Activated T-cell treated with anti-CD3 and anti-CD28 coated beads for 1 hour (primary cell): ENCODE data around the gene OR13H1.
"Not testable (repeated sequence)": the region's sequence is repeated elsewhere in the genome, so short reads cannot be mapped to it uniquely, and the experiment has no call there.

Experiments used
- DNase-seq: peaks from one replicate; pipeline ENCODE4 v3.0.0-alpha.2; 2020; ENCODE audit warnings: low read depth

Gene OR13H1, protein sequence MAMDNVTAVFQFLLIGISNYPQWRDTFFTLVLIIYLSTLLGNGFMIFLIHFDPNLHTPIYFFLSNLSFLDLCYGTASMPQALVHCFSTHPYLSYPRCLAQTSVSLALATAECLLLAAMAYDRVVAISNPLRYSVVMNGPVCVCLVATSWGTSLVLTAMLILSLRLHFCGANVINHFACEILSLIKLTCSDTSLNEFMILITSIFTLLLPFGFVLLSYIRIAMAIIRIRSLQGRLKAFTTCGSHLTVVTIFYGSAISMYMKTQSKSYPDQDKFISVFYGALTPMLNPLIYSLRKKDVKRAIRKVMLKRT

DNA sequence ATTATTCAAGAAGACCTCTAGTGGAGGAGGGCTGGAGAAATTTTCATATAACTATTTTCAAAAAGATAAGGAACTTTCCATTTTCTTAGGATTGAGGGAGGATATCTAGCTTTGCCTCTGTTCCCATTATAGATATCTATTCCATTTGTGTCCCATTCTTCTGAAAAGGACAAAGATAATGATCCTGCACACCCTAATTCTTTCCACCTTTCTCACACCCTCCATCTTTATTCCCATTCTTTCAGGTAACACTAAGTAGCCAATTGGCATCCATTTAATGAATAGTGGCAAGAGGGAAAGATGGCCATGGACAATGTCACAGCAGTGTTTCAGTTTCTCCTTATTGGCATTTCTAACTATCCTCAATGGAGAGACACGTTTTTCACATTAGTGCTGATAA lies at the start of gene OR13H1:
TSS of gene OR13H1 (plus strand) at position 301 of the 400 bp plus-strand sequence. CDS start at position 301, 0 bp downstream.
- DNase-seq = no peak

DNA sequence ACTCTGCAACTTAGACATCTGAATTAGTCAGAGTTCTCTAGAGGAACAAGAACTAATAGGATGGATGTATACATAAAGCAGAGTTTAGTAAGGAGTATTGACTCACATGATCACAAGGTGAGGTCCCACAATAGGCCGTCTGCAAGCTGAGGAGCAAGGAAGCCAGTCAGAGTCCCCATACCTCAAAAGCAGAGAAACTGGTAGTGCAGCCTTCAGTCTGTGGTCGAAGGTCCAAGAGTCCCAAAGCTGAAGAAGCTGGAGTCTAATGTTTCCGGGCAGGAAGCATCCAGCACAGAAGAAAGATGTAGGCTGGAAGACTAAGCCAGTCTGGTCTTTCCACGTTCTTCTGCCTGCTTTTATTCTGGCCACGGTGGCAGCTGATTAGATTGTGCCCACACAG lies 42.3 kb upstream of the OR13H1 start:
- not testable (repeated sequence) for DNase-seq

DNA sequence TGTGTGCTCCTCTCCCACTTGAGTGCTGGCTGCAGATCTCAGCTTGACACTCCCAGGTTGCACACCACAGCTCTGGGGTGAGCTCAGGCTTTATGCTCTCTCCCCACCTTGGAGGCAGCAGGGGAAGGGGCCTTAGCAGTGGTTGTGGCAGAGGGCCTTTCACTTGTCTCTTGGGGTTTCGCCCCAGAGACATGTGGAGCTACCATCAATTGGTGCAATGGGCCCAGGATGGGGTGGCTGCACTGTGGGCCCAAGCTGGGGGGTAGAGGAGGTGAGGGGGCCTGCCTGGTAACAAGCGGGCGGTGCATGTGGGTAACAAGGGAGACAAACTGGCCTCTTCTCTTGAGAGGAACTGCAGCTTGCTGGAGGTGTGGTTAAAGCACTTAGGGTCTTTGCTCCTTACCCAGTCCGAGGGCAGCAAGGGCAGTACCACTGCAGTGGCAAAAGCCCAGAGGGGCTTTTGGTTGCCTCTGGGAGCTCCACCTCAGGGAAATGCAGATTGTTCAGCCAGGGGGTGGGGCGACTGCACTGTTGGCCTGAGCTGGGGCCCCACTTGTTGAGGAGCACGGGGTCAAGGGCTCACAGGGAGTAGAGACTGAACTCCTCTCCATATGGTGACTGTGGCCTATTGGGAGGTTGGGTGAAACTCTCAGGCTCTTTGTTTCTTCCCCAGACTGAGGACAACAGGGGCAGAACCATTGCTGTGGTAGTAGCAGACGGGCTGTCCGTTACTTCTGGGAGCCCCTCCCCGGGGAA lies 30.5 kb upstream of the OR13H1 start:
- DNase-seq = no peak

DNA sequence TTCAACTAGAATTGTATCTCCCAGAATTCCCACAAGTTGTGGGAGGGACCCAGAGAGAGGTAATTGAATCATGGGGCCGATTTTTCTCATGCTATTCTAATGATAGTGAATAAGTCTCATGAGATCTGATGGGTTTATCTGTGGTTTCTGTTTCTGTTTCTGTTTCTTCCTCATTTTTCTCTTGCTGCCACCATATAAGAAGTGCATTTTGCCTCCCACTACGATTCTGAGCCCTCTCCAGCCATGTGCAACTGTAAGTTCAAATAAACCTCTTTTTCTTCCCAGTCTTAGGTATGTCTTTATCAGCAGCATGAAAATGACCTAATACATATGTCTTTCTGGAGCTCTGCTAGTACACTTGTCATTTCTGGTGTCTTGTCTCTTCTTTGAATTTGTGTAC lies 22.1 kb upstream of the OR13H1 start:
- no peak for DNase-seq

DNA sequence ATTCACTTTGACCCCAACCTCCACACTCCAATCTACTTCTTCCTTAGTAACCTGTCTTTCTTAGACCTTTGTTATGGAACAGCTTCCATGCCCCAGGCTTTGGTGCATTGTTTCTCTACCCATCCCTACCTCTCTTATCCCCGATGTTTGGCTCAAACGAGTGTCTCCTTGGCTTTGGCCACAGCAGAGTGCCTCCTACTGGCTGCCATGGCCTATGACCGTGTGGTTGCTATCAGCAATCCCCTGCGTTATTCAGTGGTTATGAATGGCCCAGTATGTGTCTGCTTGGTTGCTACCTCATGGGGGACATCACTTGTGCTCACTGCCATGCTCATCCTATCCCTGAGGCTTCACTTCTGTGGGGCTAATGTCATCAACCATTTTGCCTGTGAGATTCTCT lies 344 bp downstream of the OR13H1 start:
- DNase-seq = no peak

DNA sequence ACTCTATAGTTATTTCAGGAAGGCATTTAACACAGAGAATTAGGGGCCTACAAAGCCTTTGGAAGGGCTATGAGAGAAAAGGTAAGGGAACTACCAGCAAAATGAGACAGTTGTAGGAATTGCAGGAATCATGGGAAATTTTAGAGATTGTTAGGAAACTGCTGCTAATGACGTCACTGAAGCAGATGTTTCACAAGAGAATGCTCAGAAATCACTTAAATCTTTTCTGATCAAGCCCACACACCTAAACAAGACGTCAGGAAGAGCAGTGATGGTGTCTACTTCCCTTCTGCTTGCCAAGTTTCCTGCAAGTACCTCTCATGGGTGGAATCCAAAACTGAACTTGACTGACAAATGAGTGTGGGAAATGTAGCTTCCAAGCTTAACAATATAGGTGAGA lies 5.1 kb downstream of the OR13H1 start:
- no peak for DNase-seq

DNA sequence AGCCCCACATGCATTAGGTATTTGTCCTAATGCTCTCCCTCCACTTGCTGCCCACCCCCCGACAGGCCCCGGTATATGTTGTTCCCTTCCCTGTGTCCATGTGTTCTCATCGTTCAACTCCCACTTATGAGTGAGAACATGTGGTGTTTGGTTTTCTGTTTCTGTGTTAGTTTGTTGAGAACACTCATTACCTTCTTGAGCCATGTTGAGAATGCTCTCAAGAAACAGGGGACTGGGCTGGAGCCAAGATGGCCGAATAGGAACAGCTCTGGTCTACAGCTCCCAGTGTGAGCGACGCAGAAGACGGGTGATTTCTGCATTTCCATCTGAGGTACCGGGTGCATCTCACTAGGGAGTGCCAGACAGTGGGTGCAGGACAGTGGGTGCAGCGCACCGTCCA lies 8.6 kb downstream of the OR13H1 start:
- DNase-seq = not testable (repeated sequence)

DNA sequence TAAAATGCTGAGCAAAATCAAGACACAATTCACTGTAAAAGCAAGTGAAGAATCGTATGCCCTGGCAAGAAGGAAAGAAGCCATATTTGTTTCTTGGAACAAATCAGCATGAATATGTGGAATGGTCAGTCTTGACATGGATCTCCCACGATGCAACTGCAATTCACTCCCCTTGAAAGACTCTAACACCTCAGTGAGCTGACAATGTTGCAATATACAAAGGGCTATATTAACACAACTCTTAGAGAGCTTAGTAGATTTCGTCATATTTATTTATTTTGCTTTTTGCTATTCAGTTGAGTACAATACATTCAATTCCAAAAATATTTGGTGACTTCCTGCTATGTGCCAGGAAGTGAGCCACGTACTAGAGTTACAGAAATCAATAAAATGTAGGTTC lies 14.7 kb downstream of the OR13H1 start:
- no peak for DNase-seq

DNA sequence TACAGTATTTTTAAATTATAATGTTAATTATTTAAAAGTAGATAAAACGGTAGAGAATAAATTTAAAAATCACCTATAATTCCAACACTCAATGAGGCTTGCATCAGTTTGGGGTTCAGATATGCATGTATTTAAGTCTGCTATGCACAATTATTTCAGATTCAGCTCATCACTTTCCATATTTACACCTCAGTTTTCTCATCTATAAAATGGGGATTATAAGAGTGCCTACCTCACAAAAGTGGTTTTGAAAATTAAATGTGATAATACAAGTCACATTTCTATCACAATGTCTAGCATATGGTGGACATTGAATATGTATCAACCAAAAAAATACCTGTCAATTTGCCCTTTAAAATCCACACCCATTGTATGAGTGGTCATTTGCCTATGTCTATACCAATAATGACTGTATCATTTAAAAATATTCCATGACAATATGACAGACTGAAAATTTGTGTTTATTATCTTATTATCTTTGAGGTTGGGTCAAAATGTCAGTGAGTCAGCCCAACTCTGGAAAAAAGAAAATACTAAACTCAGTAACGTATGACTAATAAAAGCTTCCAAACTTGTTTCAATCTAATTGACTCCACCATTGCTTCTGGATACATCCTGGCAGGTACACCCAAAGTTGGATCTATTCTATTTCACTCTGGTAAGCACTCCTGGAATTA lies 20.8 kb downstream of the OR13H1 start:
- no peak for DNase-seq

DNA sequence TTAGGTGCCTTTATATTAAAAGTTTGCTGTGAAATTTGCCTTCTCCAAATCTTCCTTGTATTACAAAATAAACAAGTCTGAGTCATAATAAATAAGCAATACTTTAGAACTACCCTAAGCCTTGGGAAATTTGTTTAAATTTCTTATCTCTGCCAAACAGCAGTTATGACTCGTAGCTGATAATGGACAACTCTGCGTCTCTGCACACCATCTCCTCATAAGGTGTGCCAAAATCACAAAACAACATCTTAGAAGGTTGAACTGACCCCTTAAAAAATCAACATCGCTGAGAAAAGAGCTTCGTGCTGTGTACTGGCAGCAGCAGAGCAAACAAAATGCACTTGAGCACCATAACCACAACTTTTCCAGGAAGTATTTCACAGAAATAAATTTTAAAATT lies 22.0 kb downstream of the OR13H1 start:
- no peak for DNase-seq

DNA sequence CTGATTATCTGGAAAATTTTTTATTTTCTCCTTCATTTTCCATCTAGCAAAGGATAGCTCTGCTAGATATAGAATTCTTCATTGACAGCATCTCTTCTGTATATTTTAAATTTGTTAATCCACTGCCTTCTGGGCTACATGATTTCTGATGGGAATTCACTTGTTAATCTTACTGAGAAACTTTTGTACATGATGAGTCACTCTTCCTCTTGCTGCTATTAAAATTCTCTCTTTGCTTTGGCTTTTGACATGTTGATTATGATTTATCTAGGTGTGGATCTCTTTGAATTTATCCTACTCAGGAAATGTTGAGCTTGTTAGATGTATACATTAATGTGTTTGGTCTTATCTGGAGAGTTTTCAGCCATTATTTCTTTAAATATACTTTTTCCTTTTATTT lies 27.5 kb downstream of the OR13H1 start:
- DNase-seq = no peak

DNA sequence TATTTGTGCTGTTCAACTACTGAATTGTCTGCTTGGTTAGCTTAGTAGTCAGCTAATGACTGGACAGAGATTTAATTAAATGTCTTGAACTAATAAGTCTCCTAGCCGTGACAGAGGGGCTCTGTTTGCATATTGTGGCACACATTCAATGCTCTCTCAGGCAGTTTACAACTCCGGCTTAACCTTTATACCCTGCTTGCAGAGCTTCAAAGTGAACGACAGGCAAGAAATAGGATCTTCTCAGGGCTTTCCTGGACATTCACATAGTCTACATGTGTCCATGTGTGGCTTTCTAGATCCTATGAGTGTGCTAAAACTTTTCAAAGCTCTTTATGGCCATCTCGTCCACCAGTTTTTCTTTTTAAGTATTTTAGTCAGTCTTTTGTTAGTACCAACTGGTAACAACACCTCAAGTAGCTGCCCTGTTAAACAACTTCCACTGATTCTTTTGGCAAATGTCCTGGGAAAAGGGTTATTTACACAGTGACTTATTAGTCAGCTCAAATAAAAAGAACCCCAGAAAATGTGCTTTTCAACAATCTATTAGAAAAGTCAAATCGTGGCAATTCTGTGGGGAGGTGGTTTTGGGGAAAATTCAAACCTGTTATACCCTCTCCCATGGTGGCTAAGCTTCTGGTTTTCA lies 28.6 kb downstream of the OR13H1 start:
- DNase-seq = no peak

DNA sequence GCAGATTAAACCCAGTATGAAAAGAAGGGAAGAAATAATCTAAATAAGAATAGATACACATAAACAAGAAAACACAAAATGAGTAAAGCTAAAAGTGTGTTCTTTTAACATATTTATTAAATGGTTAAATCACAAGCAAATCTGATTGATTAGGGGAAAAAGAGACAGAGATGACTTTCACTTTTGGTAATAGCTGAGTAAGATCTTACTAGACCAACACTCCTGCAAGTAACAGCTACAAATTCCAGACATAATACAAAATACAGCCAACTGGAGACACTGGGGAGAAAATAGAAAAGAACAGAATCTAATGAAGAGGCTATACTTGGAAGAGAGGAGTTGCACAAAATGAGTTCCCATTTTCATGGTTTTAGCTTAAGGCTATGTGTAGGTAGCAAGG lies 33.5 kb downstream of the OR13H1 start:
- no peak for DNase-seq

DNA sequence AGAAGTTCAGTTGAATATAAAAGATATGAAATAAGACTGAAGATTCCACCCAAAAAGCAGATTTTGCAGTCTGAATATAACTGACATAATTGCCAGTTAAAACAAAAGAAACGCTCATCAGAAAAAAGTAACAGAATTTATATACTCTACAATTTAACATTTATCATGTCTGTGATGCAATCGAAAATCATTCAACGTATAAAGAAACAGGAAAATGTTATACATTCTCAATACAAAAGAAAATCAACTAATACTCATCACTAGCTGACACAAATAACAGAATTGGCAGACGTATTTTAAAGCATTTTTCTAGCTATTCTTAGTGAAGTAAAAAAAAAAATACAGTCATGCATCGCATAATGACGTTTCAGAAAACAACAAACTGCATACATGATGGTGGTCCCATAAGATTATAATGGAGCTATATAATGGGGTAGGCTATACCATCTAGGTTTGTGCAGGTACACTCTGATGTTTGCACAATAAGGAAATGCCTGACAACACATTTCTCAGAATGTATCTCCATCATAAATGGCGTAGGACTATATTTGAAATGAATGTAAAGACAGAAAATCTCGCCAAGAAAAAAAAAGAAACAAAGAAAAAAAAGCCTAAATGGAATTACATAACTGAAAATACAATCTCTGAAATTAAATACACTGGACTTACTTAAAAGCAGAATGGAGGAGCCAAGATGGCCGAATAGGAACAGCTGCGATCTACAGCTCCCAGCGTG lies 34.3 kb downstream of the OR13H1 start:
- no peak for DNase-seq

DNA sequence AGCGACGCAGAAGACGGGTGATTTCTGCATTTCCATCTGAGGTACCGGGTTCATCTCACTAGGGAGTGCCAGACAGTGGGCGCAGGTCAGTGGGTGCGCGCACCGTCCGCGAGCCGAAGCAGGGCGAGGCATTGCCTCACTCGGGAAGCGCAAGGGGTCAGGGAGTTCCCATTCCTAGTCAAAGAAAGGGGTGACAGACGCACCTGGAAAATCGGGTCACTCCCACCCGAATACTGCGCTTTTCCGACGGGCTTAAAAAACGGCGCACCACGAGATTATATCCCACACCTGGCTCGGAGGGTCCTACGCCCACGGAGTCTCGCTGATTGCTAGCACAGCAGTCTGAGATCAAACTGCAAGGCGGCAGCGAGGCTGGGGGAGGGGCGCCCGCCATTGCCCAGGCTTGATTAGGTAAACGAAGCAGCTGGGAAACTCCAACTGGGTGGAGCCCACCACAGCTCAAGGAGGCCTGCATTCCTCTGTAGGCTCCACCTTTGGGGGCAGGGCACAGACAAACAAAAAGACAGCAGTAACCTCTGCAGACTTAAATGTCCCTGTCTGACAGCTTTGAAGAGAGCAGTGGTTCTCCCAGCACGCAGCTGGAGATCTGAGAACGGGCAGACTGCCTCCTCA lies 35.0 kb downstream of the OR13H1 start:
- not testable (repeated sequence) for DNase-seq

DNA sequence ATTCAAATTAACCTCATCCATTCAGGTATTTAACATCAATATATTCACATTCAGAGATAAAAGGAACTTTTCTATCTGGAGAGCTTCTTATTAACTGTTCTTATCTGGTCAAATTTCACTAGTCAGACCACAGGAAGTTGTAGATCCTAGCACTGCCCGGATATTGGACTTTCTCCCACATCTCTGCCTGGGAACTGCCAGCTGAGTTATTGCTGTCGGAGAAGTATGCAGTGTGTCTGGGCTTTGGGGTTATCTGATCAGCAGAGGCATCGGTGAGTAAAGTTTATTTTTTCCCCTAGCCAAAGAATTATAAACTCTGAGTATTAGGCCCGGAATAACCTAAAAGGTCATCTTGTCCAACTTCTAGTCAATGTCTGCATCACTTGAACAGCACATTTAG lies 45.1 kb downstream of the OR13H1 start:
- DNase-seq = no peak
